Vagina (tissue), 2 donors: Measurements from ENCODE around the gene SLC39A11.

ENCODE experiments used
- POLR2A ChIP-seq, 2 donors: fragments of 450-650 bp; IDR thresholded peaks; one replicate each; pipeline ENCODE4 v1.6.1; 2017; ENCODE audit warnings: antibody characterized with exemption in 2 of 2, mild to moderate bottlenecking in 2 of 2, moderate library complexity in 2 of 2
- POLR2AphosphoS5 ChIP-seq, 2 donors: sonication (generic); formaldehyde crosslinking; IDR thresholded peaks; one replicate each; pipeline ENCODE4 v1.9.0; 2017; ENCODE audit warnings: antibody characterized with exemption in 2 of 2, mild to moderate bottlenecking in 2 of 2, low read depth in 1 of 2; ENCODE audit not compliant: insufficient read depth in 1 of 2
- TF ChIP-seq, protein P1 (sequence below), 3 experiments: fragments of 450-650 bp in 2 of 3; fragments of 200-600 bp in 1 of 3; sonication (generic) in 1 of 3; IDR thresholded peaks; one replicate each; pipeline ENCODE4 v1.5.1; 2017 to 2019; ENCODE audit warnings: antibody characterized with exemption in 3 of 3, mild to moderate bottlenecking in 2 of 3, moderate library complexity in 2 of 3

- TF ChIP-seq POLR2A (IDR thresholded peaks at IDR 0.05) (no peak), POLR2AphosphoS5 (IDR thresholded peaks at IDR 0.05; ENCODE audit: insufficient read depth in 1 of 2, low read depth in 1 of 2) (no peak)
- TF ChIP-seq, protein P1, sequence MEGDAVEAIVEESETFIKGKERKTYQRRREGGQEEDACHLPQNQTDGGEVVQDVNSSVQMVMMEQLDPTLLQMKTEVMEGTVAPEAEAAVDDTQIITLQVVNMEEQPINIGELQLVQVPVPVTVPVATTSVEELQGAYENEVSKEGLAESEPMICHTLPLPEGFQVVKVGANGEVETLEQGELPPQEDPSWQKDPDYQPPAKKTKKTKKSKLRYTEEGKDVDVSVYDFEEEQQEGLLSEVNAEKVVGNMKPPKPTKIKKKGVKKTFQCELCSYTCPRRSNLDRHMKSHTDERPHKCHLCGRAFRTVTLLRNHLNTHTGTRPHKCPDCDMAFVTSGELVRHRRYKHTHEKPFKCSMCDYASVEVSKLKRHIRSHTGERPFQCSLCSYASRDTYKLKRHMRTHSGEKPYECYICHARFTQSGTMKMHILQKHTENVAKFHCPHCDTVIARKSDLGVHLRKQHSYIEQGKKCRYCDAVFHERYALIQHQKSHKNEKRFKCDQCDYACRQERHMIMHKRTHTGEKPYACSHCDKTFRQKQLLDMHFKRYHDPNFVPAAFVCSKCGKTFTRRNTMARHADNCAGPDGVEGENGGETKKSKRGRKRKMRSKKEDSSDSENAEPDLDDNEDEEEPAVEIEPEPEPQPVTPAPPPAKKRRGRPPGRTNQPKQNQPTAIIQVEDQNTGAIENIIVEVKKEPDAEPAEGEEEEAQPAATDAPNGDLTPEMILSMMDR (IDR thresholded peaks at IDR 0.05): no peak
These were observed 248.9 kb downstream of the SLC39A11 start for GRCh38 chr17:72843591-72843990.
